ENCODE measurements around the gene DIDO1.

DIDO1 gene

DNA sequence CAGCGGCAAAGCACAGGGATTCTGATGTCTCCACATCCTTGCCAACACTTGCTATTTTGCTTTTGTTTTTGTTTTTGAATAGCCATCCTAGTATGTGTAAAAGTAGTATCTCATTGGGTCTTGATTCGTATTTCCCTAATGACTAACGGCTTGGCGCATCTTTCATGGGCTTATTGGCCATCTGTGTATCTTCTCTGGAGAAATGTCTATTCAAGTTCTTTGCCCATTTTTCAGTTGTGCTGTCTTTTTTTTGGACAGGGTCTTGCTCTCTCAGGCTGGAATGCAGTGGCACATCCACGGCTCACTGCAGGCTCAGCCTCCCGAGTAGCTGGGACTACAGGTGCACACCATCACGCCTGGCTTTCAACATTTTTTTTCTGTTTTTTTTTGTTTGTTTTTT, 82.1 kb downstream of the DIDO1 start:
- no peak for DNase-seq (ENCODE audit: low read depth)
- TF ChIP-seq, protein P1, sequence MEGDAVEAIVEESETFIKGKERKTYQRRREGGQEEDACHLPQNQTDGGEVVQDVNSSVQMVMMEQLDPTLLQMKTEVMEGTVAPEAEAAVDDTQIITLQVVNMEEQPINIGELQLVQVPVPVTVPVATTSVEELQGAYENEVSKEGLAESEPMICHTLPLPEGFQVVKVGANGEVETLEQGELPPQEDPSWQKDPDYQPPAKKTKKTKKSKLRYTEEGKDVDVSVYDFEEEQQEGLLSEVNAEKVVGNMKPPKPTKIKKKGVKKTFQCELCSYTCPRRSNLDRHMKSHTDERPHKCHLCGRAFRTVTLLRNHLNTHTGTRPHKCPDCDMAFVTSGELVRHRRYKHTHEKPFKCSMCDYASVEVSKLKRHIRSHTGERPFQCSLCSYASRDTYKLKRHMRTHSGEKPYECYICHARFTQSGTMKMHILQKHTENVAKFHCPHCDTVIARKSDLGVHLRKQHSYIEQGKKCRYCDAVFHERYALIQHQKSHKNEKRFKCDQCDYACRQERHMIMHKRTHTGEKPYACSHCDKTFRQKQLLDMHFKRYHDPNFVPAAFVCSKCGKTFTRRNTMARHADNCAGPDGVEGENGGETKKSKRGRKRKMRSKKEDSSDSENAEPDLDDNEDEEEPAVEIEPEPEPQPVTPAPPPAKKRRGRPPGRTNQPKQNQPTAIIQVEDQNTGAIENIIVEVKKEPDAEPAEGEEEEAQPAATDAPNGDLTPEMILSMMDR (IDR thresholded peaks at IDR 0.05; ENCODE audit: control insufficient read depth, insufficient read depth, low read depth, low read length, missing control alignments): no peak

DNA sequence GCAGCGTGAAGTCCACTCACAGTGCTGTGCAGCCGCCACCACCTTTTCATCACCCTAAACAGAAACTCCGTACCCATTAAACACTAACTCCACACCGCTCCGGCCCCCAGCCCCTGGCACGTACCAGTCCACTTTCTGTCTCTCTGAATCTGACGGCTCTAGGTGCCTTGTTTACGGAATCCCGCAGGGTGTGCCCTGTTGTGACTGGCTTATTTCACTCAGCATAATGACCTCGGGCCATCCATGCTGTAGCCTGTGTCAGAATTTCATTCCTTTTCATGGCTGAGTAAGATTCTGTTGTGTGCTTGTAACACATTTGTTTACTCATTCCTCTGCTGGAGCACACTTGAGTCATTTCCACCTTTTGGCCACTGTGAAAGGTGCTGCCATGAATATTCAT, 82.6 kb downstream of the DIDO1 start:
- TF ChIP-seq, protein P1 (IDR thresholded peaks at IDR 0.05; ENCODE audit: control insufficient read depth, insufficient read depth, low read depth, low read length, missing control alignments): no peak
- no peak for DNase-seq (ENCODE audit: low read depth)
- H3K4me3 ChIP-seq (ENCODE audit: control insufficient read depth, low read depth, low read length): no peak overlapping the region

More for the DNA sequence above, 82.1 kb downstream of the DIDO1 start:
- no peak overlapping the region for H3K4me3 ChIP-seq (ENCODE audit: control insufficient read depth, low read depth, low read length)

DNA sequence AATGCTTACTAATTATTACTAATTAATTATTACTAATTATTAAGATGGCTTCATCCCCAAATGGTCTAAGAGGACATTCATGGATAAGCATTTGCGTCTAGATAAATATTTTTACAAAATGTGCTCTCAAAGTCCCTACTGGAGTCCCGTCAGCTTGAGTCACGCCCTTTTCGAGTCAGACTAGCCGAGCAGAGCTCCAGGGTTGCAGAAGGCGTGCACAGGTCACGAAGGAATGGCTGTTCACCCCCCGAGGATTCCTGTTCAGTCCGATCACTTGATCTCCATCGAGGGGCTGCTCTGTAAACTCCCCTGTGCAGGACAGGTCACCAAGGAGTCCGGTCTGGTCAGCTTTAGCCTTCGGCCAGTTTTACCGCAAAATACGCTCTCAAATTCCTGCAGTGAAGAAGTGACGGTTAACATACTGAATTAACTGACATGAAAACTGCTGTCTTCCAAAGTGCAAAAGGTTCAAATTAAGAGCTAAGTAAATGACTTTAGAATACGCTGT, 84.5 kb downstream of the DIDO1 start:
- DNase-seq (ENCODE audit: low read depth): no peak
- TF ChIP-seq, protein P1 (IDR thresholded peaks at IDR 0.05; ENCODE audit: control insufficient read depth, insufficient read depth, low read depth, low read length, missing control alignments): no peak

DNA sequence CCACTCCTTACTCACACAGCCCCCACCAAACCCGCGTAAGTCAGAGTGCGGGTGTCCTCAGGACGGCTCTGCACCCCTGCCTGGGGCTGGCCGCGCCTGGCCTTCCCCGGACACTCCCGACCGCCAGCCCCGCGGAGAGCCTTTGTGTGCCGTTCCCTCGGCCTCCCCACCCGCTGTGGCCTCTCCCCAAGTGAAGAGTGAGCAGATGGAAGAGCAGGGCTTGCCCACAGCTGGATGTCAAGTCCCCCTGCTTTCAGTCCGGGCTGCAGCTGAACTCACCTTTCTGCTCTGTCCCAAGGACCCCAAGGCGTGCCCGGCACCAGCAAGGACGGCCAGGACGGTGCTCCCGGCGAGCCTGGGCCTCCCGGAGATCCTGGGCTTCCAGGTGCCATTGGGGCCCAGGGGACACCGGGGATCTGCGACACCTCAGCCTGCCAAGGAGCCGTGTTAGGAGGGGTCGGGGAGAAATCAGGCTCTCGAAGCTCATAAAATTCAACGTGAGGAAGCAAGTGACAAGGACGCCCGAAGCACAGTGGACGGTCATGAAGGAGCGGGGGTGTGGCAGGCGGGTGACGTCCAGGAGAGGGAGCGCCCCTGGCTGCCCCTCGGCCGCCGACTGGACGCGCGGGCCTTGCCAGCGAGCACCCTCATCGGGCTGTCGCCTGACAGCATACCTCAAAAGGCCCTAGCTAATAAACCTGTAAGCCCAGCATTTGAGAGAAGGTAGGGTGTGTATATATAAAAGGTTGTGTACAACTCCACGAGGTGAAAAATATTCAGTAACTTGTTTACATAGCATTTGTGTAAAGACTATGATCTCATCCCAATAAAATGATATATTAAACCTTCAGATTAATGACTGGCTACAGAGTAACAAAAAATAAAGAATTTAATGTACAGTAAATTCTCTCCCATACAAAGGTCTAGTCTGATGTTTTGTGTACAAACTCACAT, 85.8 kb downstream of the DIDO1 start:
- DNase-seq (ENCODE audit: low read depth): no peak
- TF ChIP-seq, protein P1 (IDR thresholded peaks at IDR 0.05; ENCODE audit: control insufficient read depth, insufficient read depth, low read depth, low read length, missing control alignments): no peak
- no peak overlapping the region for H3K4me3 ChIP-seq (ENCODE audit: control insufficient read depth, low read depth, low read length)

More for the DNA sequence above, 84.5 kb downstream of the DIDO1 start:
- no peak overlapping the region for H3K4me3 ChIP-seq (ENCODE audit: control insufficient read depth, low read depth, low read length)

DNA sequence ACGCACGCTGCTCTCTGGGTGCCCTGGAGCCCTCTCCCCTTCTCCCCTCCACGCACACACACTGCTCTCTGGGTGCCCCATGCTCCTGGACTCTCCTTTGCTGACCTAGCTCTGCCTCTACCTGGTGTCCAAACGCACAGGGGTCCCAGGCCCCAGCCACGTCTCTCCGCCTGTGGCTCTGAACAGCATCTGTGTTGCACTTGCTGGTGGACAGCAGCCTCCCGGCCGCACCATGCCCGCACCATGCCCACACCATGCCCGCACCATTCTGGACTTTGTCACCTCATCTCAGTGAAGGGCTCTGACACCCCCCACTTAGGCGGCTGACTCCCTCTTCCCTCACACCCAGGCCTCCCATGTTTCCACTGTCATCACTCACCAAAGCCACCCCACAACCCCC, 86.5 kb downstream of the DIDO1 start:
- no peak overlapping the region for H3K4me3 ChIP-seq (ENCODE audit: control insufficient read depth, low read depth, low read length)
- DNase-seq (ENCODE audit: low read depth): no peak
- TF ChIP-seq, protein P1 (IDR thresholded peaks at IDR 0.05; ENCODE audit: control insufficient read depth, insufficient read depth, low read depth, low read length, missing control alignments): no peak

DNA sequence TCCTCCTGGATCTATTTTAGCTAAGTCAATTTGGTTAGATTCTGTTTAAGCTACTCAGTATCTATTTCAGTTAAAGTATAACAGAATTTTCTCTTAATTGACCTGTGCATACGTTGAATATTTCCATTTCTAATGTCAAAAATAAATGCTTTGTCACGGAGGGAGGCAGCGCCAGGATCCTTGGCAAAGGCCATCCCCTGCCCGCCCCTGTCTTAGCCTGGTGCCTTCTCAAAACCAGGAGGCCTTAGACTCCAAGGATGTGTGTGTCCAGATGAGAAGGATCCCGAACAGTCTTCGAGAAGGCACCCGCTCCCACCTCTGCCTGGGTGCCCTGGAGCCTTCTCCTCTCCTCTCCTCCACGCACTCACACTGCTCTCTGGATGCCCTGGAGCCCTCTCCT, 87.0 kb downstream of the DIDO1 start:
- TF ChIP-seq, protein P1 (IDR thresholded peaks at IDR 0.05; ENCODE audit: control insufficient read depth, insufficient read depth, low read depth, low read length, missing control alignments): no peak
- no peak for DNase-seq (ENCODE audit: low read depth)
- no peak overlapping the region for H3K4me3 ChIP-seq (ENCODE audit: control insufficient read depth, low read depth, low read length)

Measured in AG09309 (cell line).